ENCODE measurements around the gene YAP1. TPM values are rescaled to one million over a fixed set of nuclear protein-coding genes. Genes with fewer than 3 reads are reported as not detected.
A peak's percentile ranks its signal among the peaks of the same experiment; 100 is the strongest.

Gene YAP1
- total and polyA plus RNA-seq, 2 experiments from 2014 or later, result 11.9 to 136 TPM

GRCh38 chr11:102112509-102112821 lies 2.2 kb downstream of the YAP1 start:
- Histone ChIP-seq H3F3A (ENCODE audit: insufficient read depth) (peaks cover 60% of the 10 kb centered on the region), H3K9me2 (ENCODE audit: insufficient read depth) (no peaks in the 10 kb centered on the region), H3K79me2 (ENCODE audit: insufficient read depth) (peaks cover 84% of the 10 kb centered on the region), H3K36me3 (ENCODE audit: low read depth) (peaks cover 5% of the 10 kb centered on the region; the same call in 1 of the 2 replicates), H3K4me2 (ENCODE audit: unreplicated experiment) (peak overlapping the region; percentile 81), H3K27ac (peak overlapping the region; percentile 92), H3K9ac (peak overlapping the region; percentile 92), H2AFZ (peak overlapping the region; percentile 10; the same call in 1 of the 2 replicates), H3K9me3 (ENCODE audit: low read depth) (no peaks in the 10 kb centered on the region), H4K20me1 (ENCODE audit: insufficient read depth) (no peaks in the 10 kb centered on the region), H3K4me3 (peak overlapping the region; percentile 84), H3K4me1 (ENCODE audit: insufficient read depth) (peaks cover 47% of the 10 kb centered on the region), H3K27me3 (replicated peaks; ENCODE audit: insufficient read depth) (no peaks in the 10 kb centered on the region)
- WGBS, 2 experiments (ENCODE audit: low coverage in 1 of 2, low lambda C conversion rate in 2 of 2, missing lambda C conversion rate in 2 of 2), result 1 to 2% methylated on average over 5 of the region's 5 CpGs
- no peak for TF ChIP-seq EZH2 (IDR thresholded peaks at IDR 0.05; ENCODE audit: insufficient read depth, poor library complexity, severe bottlenecking)
- no peak for TF ChIP-seq EZH2phosphoT487 (IDR thresholded peaks at IDR 0.05; ENCODE audit: insufficient read depth, low read depth)
- in situ Hi-C loops (cut with MboI), result no loop called here
- peak; percentile 50 for DNase-seq

- no peaks in the 10 kb centered on the region for H3K9me2 ChIP-seq (ENCODE audit: insufficient read depth)
- H3K36me3 ChIP-seq (ENCODE audit: low read depth), result peaks cover 5% of the 10 kb centered on the region; the same call in 1 of the 2 replicates
- no peaks in the 10 kb centered on the region for H3K9me3 ChIP-seq (ENCODE audit: low read depth)
- H2AFZ ChIP-seq, result no peak overlapping the region
- peaks cover 55% of the 10 kb centered on the region for H3K4me1 ChIP-seq (ENCODE audit: insufficient read depth)
- no peaks in the 10 kb centered on the region for H4K20me1 ChIP-seq (ENCODE audit: insufficient read depth)
- no peaks in the 10 kb centered on the region for H3K27me3 ChIP-seq (replicated peaks; ENCODE audit: insufficient read depth)
- WGBS, 2 experiments (ENCODE audit: low coverage in 1 of 2, low lambda C conversion rate in 2 of 2, missing lambda C conversion rate in 2 of 2), result 43 to 46% methylated on average over 4 of the region's 4 CpGs
- in situ Hi-C loops (cut with MboI), result no loop called here
- peaks cover 68% of the 10 kb centered on the region for H3F3A ChIP-seq (ENCODE audit: insufficient read depth)
- peak overlapping the region; percentile 81 for H3K4me2 ChIP-seq (ENCODE audit: unreplicated experiment)
- peak; percentile 32 for DNase-seq
- peak overlapping the region; percentile 84 for H3K4me3 ChIP-seq
- no peak overlapping the region for H3K27ac ChIP-seq
- H3K79me2 ChIP-seq (ENCODE audit: insufficient read depth), result peaks cover 89% of the 10 kb centered on the region
- TF ChIP-seq EZH2 (IDR thresholded peaks at IDR 0.05; ENCODE audit: insufficient read depth, poor library complexity, severe bottlenecking), result no peak
- no peak for TF ChIP-seq EZH2phosphoT487 (IDR thresholded peaks at IDR 0.05; ENCODE audit: insufficient read depth, low read depth)
- peak overlapping the region; percentile 10; the same call in 1 of the 2 replicates for H3K9ac ChIP-seq
Measured at GRCh38 chr11:102114032-102114431, 3.8 kb downstream of the YAP1 start.

- Histone ChIP-seq H3K9me2 (ENCODE audit: insufficient read depth) (no peaks in the 10 kb centered on the region), H3K9me3 (ENCODE audit: low read depth) (no peaks in the 10 kb centered on the region), H3K27ac (peak overlapping the region; percentile 53), H4K20me1 (ENCODE audit: insufficient read depth) (0 out of 2 replicates have a peak, but pooled peaks cover 13% of the 10 kb centered on the region), H2AFZ (no peak overlapping the region), H3F3A (ENCODE audit: insufficient read depth) (peaks cover 76% of the 10 kb centered on the region), H3K4me3 (no peak overlapping the region), H3K4me1 (ENCODE audit: insufficient read depth) (peaks cover 65% of the 10 kb centered on the region), H3K9ac (peak overlapping the region; percentile 10; the same call in 1 of the 2 replicates), H3K27me3 (replicated peaks; ENCODE audit: insufficient read depth) (no peaks in the 10 kb centered on the region), H3K79me2 (ENCODE audit: insufficient read depth) (peaks cover 98% of the 10 kb centered on the region), H3K4me2 (ENCODE audit: unreplicated experiment) (peak overlapping the region; percentile 81), H3K36me3 (ENCODE audit: low read depth) (peaks cover 5% of the 10 kb centered on the region; the same call in 1 of the 2 replicates)
- in situ Hi-C loops (cut with MboI), result no loop called here
- TF ChIP-seq EZH2 (IDR thresholded peaks at IDR 0.05; ENCODE audit: insufficient read depth, poor library complexity, severe bottlenecking) (no peak), EZH2phosphoT487 (IDR thresholded peaks at IDR 0.05; ENCODE audit: insufficient read depth, low read depth) (no peak)
- DNase-seq, result peak; percentile 63
Measured at GRCh38 chr11:102115557-102115956, 5.3 kb downstream of the YAP1 start.

- H3F3A ChIP-seq (ENCODE audit: insufficient read depth), result peaks cover 85% of the 10 kb centered on the region
- peaks cover 99% of the 10 kb centered on the region for H3K79me2 ChIP-seq (ENCODE audit: insufficient read depth)
- in situ Hi-C loops (cut with MboI), result no loop called here
- peak overlapping the region; percentile 81 for H3K4me2 ChIP-seq (ENCODE audit: unreplicated experiment)
- 45 to 49% methylated on average over 2 of the region's 2 CpGs for WGBS, 2 experiments (ENCODE audit: low coverage in 1 of 2, low lambda C conversion rate in 2 of 2, missing lambda C conversion rate in 2 of 2)
- no peak overlapping the region for H3K9ac ChIP-seq
- peaks cover 76% of the 10 kb centered on the region for H3K4me1 ChIP-seq (ENCODE audit: insufficient read depth)
- H3K27me3 ChIP-seq (replicated peaks; ENCODE audit: insufficient read depth), result no peaks in the 10 kb centered on the region
- peak overlapping the region; percentile 53 for H3K27ac ChIP-seq
- TF ChIP-seq EZH2 (IDR thresholded peaks at IDR 0.05; ENCODE audit: insufficient read depth, poor library complexity, severe bottlenecking) (no peak), EZH2phosphoT487 (IDR thresholded peaks at IDR 0.05; ENCODE audit: insufficient read depth, low read depth) (no peak)
- no peak overlapping the region for H2AFZ ChIP-seq
- H3K4me3 ChIP-seq, result peak overlapping the region; percentile 56
- H3K9me2 ChIP-seq (ENCODE audit: insufficient read depth), result no peaks in the 10 kb centered on the region
- peaks cover 5% of the 10 kb centered on the region; the same call in 1 of the 2 replicates for H3K36me3 ChIP-seq (ENCODE audit: low read depth)
- H4K20me1 ChIP-seq (ENCODE audit: insufficient read depth), result 0 out of 2 replicates have a peak, but pooled peaks cover 14% of the 10 kb centered on the region
- peak; percentile 29 for DNase-seq
- no peaks in the 10 kb centered on the region for H3K9me3 ChIP-seq (ENCODE audit: low read depth)
Measured at GRCh38 chr11:102116453-102117205, 6.4 kb downstream of the YAP1 start.
